Common myeloid progenitor, CD34-positive (primary cell): ENCODE results near the gene PTPRT.

Experiments
- CTCF ChIA-PET: fragments of 350-600 bp; sonication (Branson Sonifier 250); formaldehyde crosslinking; loops from one replicate; lab custom pipeline; 2021; ENCODE audit warnings: antibody characterized with exemption; lab: Charles Lee
- POLR2A ChIA-PET: fragments of 350-600 bp; sonication (Branson Sonifier 250); formaldehyde crosslinking; loops from one replicate; lab custom pipeline; 2021; ENCODE audit warnings: antibody characterized with exemption; lab: Charles Lee
- DNase-seq, 3 donors: peaks; one replicate each; pipeline versions ENCODE4 v3.0.0 to v3.0.0-alpha.2; 2013
- H3K27ac ChIP-seq, 2 experiments: 1 replicate in 1 of 2; 2 replicates in 1 of 2; pipeline ENCODE4 v1.7.0; 2013; ENCODE audit warnings: inconsistent platforms in 2 of 2, low read length in 2 of 2, mild to moderate bottlenecking in 2 of 2, low read depth in 1 of 2, moderate library complexity in 1 of 2; ENCODE audit not compliant: severe bottlenecking in 2 of 2, insufficient read depth in 1 of 2, poor library complexity in 1 of 2
- H3K27me3 ChIP-seq, 5 experiments: replicated peaks in 2 of 5; 1 replicate in 3 of 5; 2 replicates in 2 of 5; pipeline versions ENCODE4 v1.6.1 to v1.7.0; 2013; ENCODE audit warnings: low read length in 4 of 5, mild to moderate bottlenecking in 2 of 5, moderate library complexity in 2 of 5, inconsistent platforms in 1 of 5; ENCODE audit not compliant: insufficient read depth in 5 of 5, control insufficient read depth in 4 of 5
- H3K36me3 ChIP-seq, 4 experiments: 1 replicate in 2 of 4; 2 replicates in 2 of 4; pipeline versions ENCODE4 v1.6.1 to v1.7.0; 2013; ENCODE audit warnings: low read length in 3 of 4, control low read depth in 1 of 4, mild to moderate bottlenecking in 1 of 4; ENCODE audit not compliant: control insufficient read depth in 4 of 4, insufficient read depth in 4 of 4
- H3K4me1 ChIP-seq, 4 experiments: 1 replicate in 3 of 4; 2 replicates in 1 of 4; pipeline versions ENCODE4 v1.6.1 to v1.7.1; 2013; ENCODE audit warnings: low read length in 3 of 4, mild to moderate bottlenecking in 3 of 4, control low read depth in 1 of 4, inconsistent platforms in 1 of 4, moderate library complexity in 1 of 4; ENCODE audit not compliant: control insufficient read depth in 4 of 4, insufficient read depth in 4 of 4; ENCODE audit errors: control extremely low read depth in 1 of 4
- H3K4me3 ChIP-seq, 7 experiments: 1 replicate in 4 of 7; 2 replicates in 3 of 7; pipeline versions ENCODE4 v1.5.1 to v1.7.0; 2013; ENCODE audit warnings: mild to moderate bottlenecking in 7 of 7, low read length in 6 of 7, moderate library complexity in 6 of 7, inconsistent platforms in 2 of 7, low read depth in 2 of 7, control low read depth in 1 of 7; ENCODE audit not compliant: insufficient read depth in 4 of 7, control insufficient read depth in 1 of 7; ENCODE audit errors: extremely low read depth in 1 of 7
- H3K9me3 ChIP-seq, 5 experiments: 1 replicate in 4 of 5; 2 replicates in 1 of 5; pipeline versions ENCODE4 v1.6.1 to v1.7.1; 2013; ENCODE audit warnings: low read length in 4 of 5, mild to moderate bottlenecking in 2 of 5, inconsistent platforms in 1 of 5, low read depth in 1 of 5, moderate library complexity in 1 of 5; ENCODE audit not compliant: control insufficient read depth in 4 of 5, insufficient read depth in 2 of 5; ENCODE audit errors: control extremely low read depth in 1 of 5
- WGBS: methylation state at CpG from one replicate; pipeline ENCODE4 v1.1.5; 2013; ENCODE audit not compliant: insufficient coverage; 5-methylcytosine and 5-hydroxymethylcytosine counted together

Gene PTPRT

DNA sequence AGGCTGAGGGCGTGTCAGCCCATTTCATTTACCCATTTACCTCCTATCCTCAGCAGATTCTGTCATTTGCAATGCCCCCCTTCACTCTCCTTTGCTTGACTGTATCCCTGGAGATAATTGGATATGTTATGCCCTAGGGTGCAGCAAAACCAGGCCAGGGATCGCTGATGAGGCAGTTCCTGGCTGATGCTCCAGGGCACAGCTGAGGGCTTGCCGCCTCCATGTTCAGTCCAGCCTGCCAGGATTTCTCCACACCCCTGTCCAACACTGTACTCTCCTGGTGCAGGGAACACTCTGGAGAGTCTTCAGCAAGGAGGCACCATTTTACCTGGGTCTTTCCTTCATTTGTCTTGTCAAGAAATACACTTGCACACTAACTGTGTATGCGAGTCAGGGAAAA lies 1039.5 kb downstream of the PTPRT start:
- Histone ChIP-seq H3K27me3 (no peaks in the 10 kb centered on the region), H3K4me1 (no peaks in the 10 kb centered on the region), H3K27ac (no peak overlapping the region), H3K9me3 (no peaks in the 10 kb centered on the region), H3K36me3 (no peaks in the 10 kb centered on the region), H3K4me3 (no peak overlapping the region)
- 100% methylated on average over 3 of the region's 4 CpGs for WGBS
- ChIA-PET CTCF (interaction anchor here (0.8 kb wide), 1 partner anchor 9 kb away, joined by 3 read pairs; no protein-coding TSS in a partner anchor), POLR2A (no interaction called here)
- no peak for DNase-seq

DNA sequence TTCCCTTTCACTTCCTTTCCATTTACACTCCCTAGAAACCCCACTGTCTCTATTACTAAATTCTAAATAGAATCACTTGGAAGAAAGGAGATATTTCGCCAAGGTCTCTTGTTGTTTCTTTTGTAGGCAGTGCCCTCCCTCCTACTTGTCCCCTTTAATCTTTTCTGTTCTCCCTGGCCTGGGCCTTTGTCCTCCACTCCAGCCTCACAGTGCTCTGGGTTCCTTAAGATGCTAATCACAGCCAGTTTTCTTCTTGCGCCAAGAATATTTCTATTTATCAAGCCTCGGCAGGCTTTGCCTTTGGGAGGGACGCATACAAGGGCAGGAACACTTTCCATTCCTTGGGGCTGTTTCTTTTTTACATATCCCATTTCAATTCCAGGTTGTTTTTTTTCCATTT lies 1051.0 kb downstream of the PTPRT start:
- Histone ChIP-seq H3K4me1 (no peaks in the 10 kb centered on the region), H3K27me3 (no peaks in the 10 kb centered on the region), H3K36me3 (no peaks in the 10 kb centered on the region), H3K9me3 (no peaks in the 10 kb centered on the region), H3K4me3 (no peak overlapping the region), H3K27ac (no peak overlapping the region)
- ChIA-PET POLR2A (no interaction called here), CTCF (no interaction called here)
- no peak for DNase-seq
- 64% methylated on average over 4 of the region's 4 CpGs for WGBS

DNA sequence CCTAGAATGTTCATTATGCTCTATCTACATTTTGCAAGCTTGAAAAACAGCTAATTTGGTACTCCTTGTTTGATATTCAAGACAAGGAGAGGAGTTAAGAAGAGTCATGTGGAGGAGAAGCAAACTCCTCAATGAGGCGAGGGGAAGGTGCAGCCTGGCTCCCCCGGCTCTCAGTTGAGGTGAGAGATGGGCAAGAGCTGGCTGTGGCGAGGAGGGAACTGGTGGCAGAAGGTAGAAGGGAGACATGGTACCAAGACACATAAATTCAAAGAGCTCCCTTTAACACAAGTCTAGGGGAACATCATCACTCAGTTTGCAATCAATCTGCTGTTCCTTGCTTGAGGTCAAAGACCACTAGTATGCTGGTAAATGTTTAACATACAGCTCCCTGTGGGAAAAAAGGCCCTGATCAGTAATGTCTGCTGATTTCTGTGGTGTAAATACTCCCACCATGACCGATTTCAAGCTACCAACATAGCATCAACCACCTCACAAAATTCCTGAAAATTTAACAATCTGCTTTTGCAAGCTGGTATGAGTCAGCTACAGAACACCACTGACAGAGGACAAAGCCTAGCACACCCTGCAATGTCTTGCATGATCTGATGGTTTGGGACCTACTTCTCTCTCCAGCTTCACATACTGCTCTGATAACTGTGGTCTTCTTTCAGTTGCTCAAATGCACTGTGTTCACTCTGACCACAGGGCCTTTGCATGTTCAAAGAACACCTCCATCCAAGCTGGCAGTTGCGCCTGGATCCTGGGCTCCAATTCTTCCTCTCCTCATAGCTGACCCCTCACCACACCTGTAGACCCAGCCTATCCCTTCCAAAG lies 1055.2 kb downstream of the PTPRT start:
- CTCF ChIA-PET: no interaction called here
- no peaks in the 10 kb centered on the region for H3K27me3 ChIP-seq
- POLR2A ChIA-PET: interaction anchor here (0.6 kb wide), 1 partner anchor 98 kb away, joined by 5 read pairs; no protein-coding TSS in a partner anchor
- no peaks in the 10 kb centered on the region for H3K36me3 ChIP-seq
- H3K4me3 ChIP-seq: no peak overlapping the region
- 67% methylated on average over 1 of the region's 5 CpGs for WGBS
- no peak for DNase-seq
- no peaks in the 10 kb centered on the region for H3K4me1 ChIP-seq
- no peaks in the 10 kb centered on the region for H3K9me3 ChIP-seq
- H3K27ac ChIP-seq: no peak overlapping the region

DNA sequence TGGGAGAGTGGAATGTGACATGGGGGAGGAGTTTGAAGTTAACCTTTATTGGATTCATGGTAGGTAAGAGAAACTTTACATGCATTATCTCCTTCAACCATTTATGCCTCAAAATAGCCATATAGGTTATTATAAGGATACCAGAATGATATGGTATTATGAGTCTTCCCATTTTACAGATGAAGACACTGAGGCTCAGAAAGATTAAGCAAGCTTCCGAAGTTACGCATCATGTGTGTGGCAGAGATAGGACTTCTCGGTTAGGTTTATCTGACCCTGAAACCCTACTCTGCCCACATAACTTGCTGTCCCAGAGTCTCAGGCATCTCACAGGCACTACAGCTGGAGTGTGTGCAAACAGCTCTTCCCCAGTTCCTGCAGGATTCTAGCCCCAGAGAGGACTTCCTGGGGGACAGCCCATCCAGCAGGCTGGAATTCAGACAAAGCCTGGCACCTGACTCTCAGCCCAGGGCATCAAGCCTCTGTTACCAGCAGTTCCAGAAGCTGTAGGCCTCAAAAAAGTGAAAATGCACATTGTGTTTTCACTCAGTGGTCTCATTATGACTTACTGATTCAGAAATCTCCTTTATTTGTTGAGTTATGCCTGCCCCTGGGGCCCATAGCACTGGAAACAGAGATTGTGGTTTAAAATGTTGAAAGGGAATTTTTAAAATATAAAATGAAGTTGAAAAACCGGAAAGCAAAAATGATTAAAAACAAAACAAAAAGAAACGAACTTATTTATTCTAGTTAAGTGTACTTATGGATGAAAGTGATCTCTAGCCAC lies 1058.7 kb downstream of the PTPRT start:
- ChIA-PET POLR2A (no interaction called here), CTCF (no interaction called here)
- WGBS: 100% methylated on average over 2 of the region's 5 CpGs
- DNase-seq: no peak
- no peaks in the 10 kb centered on the region for H3K4me1 ChIP-seq
- no peaks in the 10 kb centered on the region for H3K9me3 ChIP-seq
- H3K27ac ChIP-seq: no peak overlapping the region
- no peaks in the 10 kb centered on the region for H3K36me3 ChIP-seq
- no peak overlapping the region for H3K4me3 ChIP-seq
- H3K27me3 ChIP-seq: no peaks in the 10 kb centered on the region

DNA sequence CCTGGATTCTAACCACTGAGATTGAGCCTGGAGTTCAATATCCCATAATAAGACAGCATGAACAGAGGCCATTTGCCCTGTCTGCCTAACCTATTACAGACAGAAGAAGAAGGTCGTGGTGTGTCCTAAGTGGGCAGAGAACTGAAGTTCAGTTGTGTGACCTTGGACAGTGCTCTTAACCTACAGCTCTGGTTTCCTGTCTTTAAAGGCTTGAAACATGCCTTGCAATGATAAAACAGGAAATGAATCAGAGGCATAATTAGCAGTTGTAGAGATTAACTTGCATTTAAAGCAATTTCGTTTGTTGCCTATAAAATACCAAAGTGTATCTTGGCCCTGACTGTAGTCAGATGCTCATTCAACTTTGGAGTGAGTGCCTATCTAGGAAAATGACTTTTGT lies 1064.3 kb downstream of the PTPRT start:
- no peak for DNase-seq
- Histone ChIP-seq H3K27me3 (no peaks in the 10 kb centered on the region), H3K4me1 (no peaks in the 10 kb centered on the region), H3K27ac (no peak overlapping the region), H3K36me3 (no peaks in the 10 kb centered on the region), H3K9me3 (no peaks in the 10 kb centered on the region), H3K4me3 (no peak overlapping the region)
- ChIA-PET POLR2A (interaction anchor here (0.6 kb wide), 1 partner anchor 580 kb away, joined by 3 read pairs; no protein-coding TSS in a partner anchor), CTCF (no interaction called here)
- 70% methylated on average over 2 of the region's 2 CpGs for WGBS

DNA sequence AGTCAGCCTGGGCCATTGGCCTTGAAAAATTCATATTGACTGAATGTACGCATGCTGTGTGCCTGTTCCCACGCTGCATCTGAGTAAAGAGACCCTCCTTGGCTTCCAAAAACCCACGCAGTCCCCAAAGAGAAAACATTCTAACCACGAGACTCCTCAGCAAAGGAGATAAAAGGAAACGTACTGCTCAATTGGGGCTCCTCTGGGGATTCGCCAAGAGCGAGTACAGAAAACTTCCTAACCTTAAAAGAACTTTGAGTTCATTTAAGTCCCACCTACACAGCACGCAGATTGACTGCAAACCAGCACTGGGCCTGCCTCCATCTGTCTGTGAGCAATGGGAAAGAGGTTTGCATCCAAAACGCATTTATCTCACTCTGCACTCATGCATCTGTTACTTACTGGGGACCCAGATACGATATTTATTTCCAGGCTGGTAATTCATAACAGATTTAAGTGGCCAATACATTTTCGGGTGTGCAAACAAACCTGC lies 1065.7 kb downstream of the PTPRT start:
- no peak overlapping the region for H3K27ac ChIP-seq
- CTCF ChIA-PET: no interaction called here
- no peaks in the 10 kb centered on the region for H3K36me3 ChIP-seq
- H3K27me3 ChIP-seq: no peaks in the 10 kb centered on the region
- 93% methylated on average over 9 of the region's 11 CpGs for WGBS
- no peak for DNase-seq
- POLR2A ChIA-PET: no interaction called here
- H3K4me3 ChIP-seq: no peak overlapping the region
- no peaks in the 10 kb centered on the region for H3K4me1 ChIP-seq
- H3K9me3 ChIP-seq: no peaks in the 10 kb centered on the region
